Hepatocyte (in vitro differentiated cells): ENCODE measurements around the gene GMDS. TPM values are rescaled to one million over a fixed set of nuclear protein-coding genes. Genes with fewer than 3 reads are reported as not detected.
A peak's percentile ranks its signal among the peaks of the same experiment; 100 is the strongest.

ENCODE experiments used
- DNase-seq: peaks from one replicate; pipeline ENCODE4 v3.0.0-alpha.2; 2016; ENCODE audit warnings: low spot score
- H2AFZ ChIP-seq: fragments of 200-600 bp; sonication (generic); 2 replicates; pipeline ENCODE4 v1.6.0; 2016; ENCODE audit warnings: antibody characterized with exemption, mild to moderate bottlenecking
- H3K27ac ChIP-seq: fragments of 200-600 bp; sonication (generic); 2 replicates; pipeline ENCODE4 v1.5.1; 2016; ENCODE audit warnings: mild to moderate bottlenecking
- H3K27me3 ChIP-seq: fragments of 200-600 bp; sonication (generic); 2 replicates; pipeline ENCODE4 v1.6.1; 2016
- H3K36me3 ChIP-seq: fragments of 200-600 bp; sonication (generic); replicated peaks from 2 replicates; pipeline ENCODE4 v1.5.1; 2016; ENCODE audit warnings: low read depth; ENCODE audit not compliant: insufficient read depth
- H3K4me1 ChIP-seq: fragments of 200-600 bp; sonication (generic); 2 replicates; pipeline ENCODE4 v1.5.1; 2016; ENCODE audit warnings: mild to moderate bottlenecking, moderate library complexity; ENCODE audit not compliant: insufficient read depth
- H3K4me2 ChIP-seq: fragments of 200-600 bp; sonication (generic); 2 replicates; pipeline ENCODE4 v1.6.0; 2016
- H3K4me3 ChIP-seq: fragments of 200-600 bp; sonication (generic); 2 replicates; pipeline ENCODE4 v1.5.1; 2016; ENCODE audit warnings: mild to moderate bottlenecking
- H3K79me2 ChIP-seq: fragments of 200-600 bp; sonication (generic); 2 replicates; pipeline ENCODE4 v1.6.0; 2017; ENCODE audit warnings: mild to moderate bottlenecking
- H3K9me2 ChIP-seq: fragments of 200-600 bp; sonication (generic); replicated peaks from 2 replicates; pipeline ENCODE4 v1.6.0; 2017; ENCODE audit warnings: mild to moderate bottlenecking; ENCODE audit not compliant: insufficient read depth
- H3K9me3 ChIP-seq: fragments of 200-600 bp; sonication (generic); 2 replicates; pipeline ENCODE4 v1.5.1; 2016; ENCODE audit warnings: low read depth, mild to moderate bottlenecking
- H4K20me1 ChIP-seq: fragments of 200-600 bp; sonication (generic); 2 replicates; pipeline ENCODE4 v1.6.0; 2016; ENCODE audit warnings: mild to moderate bottlenecking; ENCODE audit not compliant: insufficient read depth, poor library complexity, severe bottlenecking
- EZH2 ChIP-seq: fragments of 200-600 bp; sonication (generic); IDR thresholded peaks from 2 replicates; pipeline ENCODE4 v1.6.1; 2016; ENCODE audit warnings: antibody characterized with exemption, mild to moderate bottlenecking, borderline replicate concordance
- EZH2phosphoT487 ChIP-seq: fragments of 200-600 bp; sonication (generic); IDR thresholded peaks from one replicate; pipeline ENCODE4 v1.6.1; 2018; ENCODE audit warnings: antibody characterized with exemption, mild to moderate bottlenecking, low read depth, moderate library complexity; ENCODE audit not compliant: unreplicated experiment, severe bottlenecking
- WGBS: methylation state at CpG from one replicate; pipeline ENCODE4 v1.1.6; 2016; ENCODE audit warnings: low lambda C conversion rate; ENCODE audit errors: missing lambda C conversion rate; 5-methylcytosine and 5-hydroxymethylcytosine counted together
- polyA plus RNA-seq: library from polyadenylated mRNA; unstranded; fragments of >200 nt; fragmentation: Nextera tagmentation; extraction: Ambion mirVana; gene quantifications from 2 replicates; pipeline ENCODE4 v1.2.1, GENCODE V29; 2016
- total RNA-seq: library from RNA; depleted of rRNA; stranded (reverse); fragments of >200 nt; gene quantifications from 2 replicates; pipeline ENCODE4 v1.2.3, GENCODE V29; 2014
- TF ChIP-seq, protein P1 (sequence below): fragments of 200-600 bp; sonication (generic); IDR thresholded peaks from 2 replicates; pipeline ENCODE4 v1.5.1; 2016; ENCODE audit warnings: antibody characterized with exemption, mild to moderate bottlenecking; ENCODE audit not compliant: poor library complexity

GMDS gene
- total and polyA plus RNA-seq, 2 experiments from 2014 or later, result 20.7 to 32.6 TPM

DNA sequence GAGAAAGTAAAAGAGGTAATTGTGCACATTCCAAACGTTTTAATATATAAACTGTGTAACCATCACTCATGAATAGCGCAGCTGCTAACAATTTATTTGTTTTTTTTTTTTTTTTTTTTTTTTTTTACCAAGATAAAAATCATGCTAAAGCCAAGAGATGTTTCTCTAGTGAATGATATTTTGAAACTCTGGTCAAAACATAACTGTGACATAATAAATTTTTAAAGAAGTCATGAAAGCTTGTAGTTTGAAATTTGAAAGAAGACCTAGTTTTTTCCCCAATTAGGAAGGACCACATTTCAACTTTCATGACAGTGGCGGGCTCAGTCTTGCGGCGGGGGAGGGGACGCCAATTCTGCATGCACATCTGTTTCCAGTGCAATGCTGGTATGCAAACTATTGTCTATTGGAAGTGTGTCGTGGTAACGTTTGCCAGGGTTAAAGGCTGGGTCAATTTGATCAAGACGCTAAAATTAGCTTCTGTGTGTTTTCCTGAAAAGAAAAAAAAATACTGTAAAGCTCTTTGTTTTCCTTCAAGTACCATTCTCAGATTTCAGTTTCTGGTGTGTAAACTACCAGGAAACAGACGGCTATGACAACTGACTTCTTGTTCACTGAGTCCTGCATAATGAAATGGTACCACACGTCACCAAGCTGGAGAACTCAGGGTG, 423.8 kb downstream of the GMDS start:
- Histone ChIP-seq H4K20me1 (no peaks in the 10 kb centered on the region), H3K9me3 (no peaks in the 10 kb centered on the region), H3K9me2 (no peaks in the 10 kb centered on the region), H3K4me3 (no peak overlapping the region), H3K79me2 (no peaks in the 10 kb centered on the region), H3K27me3 (no peaks in the 10 kb centered on the region), H3K27ac (no peak overlapping the region), H3K4me2 (peak overlapping the region; percentile 47), H2AFZ (no peak overlapping the region), H3K4me1 (no peaks in the 10 kb centered on the region), H3K36me3 (no peaks in the 10 kb centered on the region)
- DNase-seq, result no peak
- TF ChIP-seq, protein P1, sequence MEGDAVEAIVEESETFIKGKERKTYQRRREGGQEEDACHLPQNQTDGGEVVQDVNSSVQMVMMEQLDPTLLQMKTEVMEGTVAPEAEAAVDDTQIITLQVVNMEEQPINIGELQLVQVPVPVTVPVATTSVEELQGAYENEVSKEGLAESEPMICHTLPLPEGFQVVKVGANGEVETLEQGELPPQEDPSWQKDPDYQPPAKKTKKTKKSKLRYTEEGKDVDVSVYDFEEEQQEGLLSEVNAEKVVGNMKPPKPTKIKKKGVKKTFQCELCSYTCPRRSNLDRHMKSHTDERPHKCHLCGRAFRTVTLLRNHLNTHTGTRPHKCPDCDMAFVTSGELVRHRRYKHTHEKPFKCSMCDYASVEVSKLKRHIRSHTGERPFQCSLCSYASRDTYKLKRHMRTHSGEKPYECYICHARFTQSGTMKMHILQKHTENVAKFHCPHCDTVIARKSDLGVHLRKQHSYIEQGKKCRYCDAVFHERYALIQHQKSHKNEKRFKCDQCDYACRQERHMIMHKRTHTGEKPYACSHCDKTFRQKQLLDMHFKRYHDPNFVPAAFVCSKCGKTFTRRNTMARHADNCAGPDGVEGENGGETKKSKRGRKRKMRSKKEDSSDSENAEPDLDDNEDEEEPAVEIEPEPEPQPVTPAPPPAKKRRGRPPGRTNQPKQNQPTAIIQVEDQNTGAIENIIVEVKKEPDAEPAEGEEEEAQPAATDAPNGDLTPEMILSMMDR, result no peak
- TF ChIP-seq EZH2 (no peak), EZH2phosphoT487 (no peak)
- 53% methylated on average over 11 of the region's 11 CpGs for WGBS

GRCh38 chr6:1821164-1821512, 424.3 kb downstream of the GMDS start:
- no peaks in the 10 kb centered on the region for H3K9me3 ChIP-seq
- no peak overlapping the region for H2AFZ ChIP-seq
- peak overlapping the region; percentile 47 for H3K4me2 ChIP-seq
- DNase-seq, result no peak
- no peaks in the 10 kb centered on the region for H3K9me2 ChIP-seq
- no peaks in the 10 kb centered on the region for H3K79me2 ChIP-seq
- no peak overlapping the region for H3K27ac ChIP-seq
- no peaks in the 10 kb centered on the region for H3K4me1 ChIP-seq
- H3K27me3 ChIP-seq, result no peaks in the 10 kb centered on the region
- H3K36me3 ChIP-seq, result no peaks in the 10 kb centered on the region
- no peak overlapping the region for H3K4me3 ChIP-seq
- H4K20me1 ChIP-seq, result no peaks in the 10 kb centered on the region
- whole genome bisulfite sequencing, result 69% methylated on average over 11 of the region's 11 CpGs
- TF ChIP-seq EZH2phosphoT487 (no peak), EZH2 (no peak)
- TF ChIP-seq, protein P1, result no peak

DNA sequence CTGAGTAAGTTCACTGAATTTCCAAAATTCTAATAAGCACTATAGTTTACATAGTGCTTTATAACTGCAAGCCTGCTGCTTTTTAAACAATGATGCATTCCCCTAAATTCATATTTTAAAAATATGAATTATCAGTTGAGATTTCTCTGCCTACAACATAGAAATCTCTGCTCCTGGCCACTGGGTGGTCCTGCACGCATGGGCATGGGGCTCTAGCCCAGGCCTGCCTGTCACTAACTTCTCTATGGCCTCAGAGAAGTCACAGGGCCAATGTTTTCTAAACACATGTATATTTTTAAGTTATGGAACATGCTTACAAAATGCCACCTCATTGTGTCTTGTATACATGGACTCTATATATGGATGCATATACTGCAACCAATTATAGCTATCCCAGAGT, 424.7 kb downstream of the GMDS start:
- H3K27ac ChIP-seq, result no peak overlapping the region
- TF ChIP-seq EZH2 (no peak), EZH2phosphoT487 (no peak)
- TF ChIP-seq, protein P1, result no peak
- H3K9me3 ChIP-seq, result no peaks in the 10 kb centered on the region
- H3K36me3 ChIP-seq, result no peaks in the 10 kb centered on the region
- no peak overlapping the region for H3K4me3 ChIP-seq
- H2AFZ ChIP-seq, result no peak overlapping the region
- H3K9me2 ChIP-seq, result no peaks in the 10 kb centered on the region
- no peaks in the 10 kb centered on the region for H3K4me1 ChIP-seq
- H3K4me2 ChIP-seq, result peak overlapping the region; percentile 47
- no peak for DNase-seq
- H3K27me3 ChIP-seq, result no peaks in the 10 kb centered on the region
- WGBS, result 74% methylated on average over 1 of the region's 1 CpG
- H4K20me1 ChIP-seq, result no peaks in the 10 kb centered on the region
- no peaks in the 10 kb centered on the region for H3K79me2 ChIP-seq

GRCh38 chr6:1820165-1820564, 425.2 kb downstream of the GMDS start:
- Histone ChIP-seq H3K27ac (no peak overlapping the region), H3K36me3 (no peaks in the 10 kb centered on the region), H3K4me2 (no peak overlapping the region), H2AFZ (no peak overlapping the region), H3K79me2 (no peaks in the 10 kb centered on the region), H3K27me3 (no peaks in the 10 kb centered on the region), H3K9me3 (no peaks in the 10 kb centered on the region), H3K4me3 (no peak overlapping the region), H3K9me2 (no peaks in the 10 kb centered on the region), H3K4me1 (no peaks in the 10 kb centered on the region), H4K20me1 (no peaks in the 10 kb centered on the region)
- 59% methylated on average over 1 of the region's 1 CpG for WGBS
- no peak for TF ChIP-seq EZH2phosphoT487
- TF ChIP-seq EZH2, result no peak
- TF ChIP-seq, protein P1, result no peak
- no peak for DNase-seq
